Ectodermal cell (in vitro differentiated cells): Measurements from ENCODE around the gene STARD3.

Experiments
- H3K27ac ChIP-seq: 2 replicates; pipeline ENCODE4 v1.7.0; 2013; ENCODE audit warnings: mild to moderate bottlenecking, low read depth, low read length; ENCODE audit not compliant: insufficient read depth, poor library complexity, severe bottlenecking
- H3K27me3 ChIP-seq: 2 replicates; pipeline ENCODE4 v1.7.0; 2013; ENCODE audit warnings: mild to moderate bottlenecking, low read length; ENCODE audit not compliant: insufficient read depth, control insufficient read depth, poor library complexity, severe bottlenecking
- H3K36me3 ChIP-seq: one replicate; pipeline ENCODE4 v1.7.0; 2013; ENCODE audit warnings: low read length; ENCODE audit not compliant: control insufficient read depth, insufficient read depth
- H3K4me1 ChIP-seq: one replicate; pipeline ENCODE4 v1.7.0; 2013; ENCODE audit warnings: low read length; ENCODE audit not compliant: control insufficient read depth, insufficient read depth
- H3K4me3 ChIP-seq: 2 replicates; pipeline ENCODE4 v1.7.0; 2013; ENCODE audit warnings: low read depth, low read length, control low read depth; ENCODE audit not compliant: insufficient read depth
- H3K9me3 ChIP-seq: 2 replicates; pipeline ENCODE4 v1.7.0; 2013; ENCODE audit warnings: mild to moderate bottlenecking, low read length, moderate library complexity; ENCODE audit not compliant: control insufficient read depth
- WGBS, 2 experiments: methylation state at CpG; one replicate each; pipeline ENCODE4 v1.1.7; 2013; ENCODE audit warnings: missing lambda C conversion rate in 2 of 2; 5-methylcytosine and 5-hydroxymethylcytosine counted together

STARD3 gene

GRCh38 chr17:39639566-39640458 is 2.9 kb downstream of the STARD3 start:
- Histone ChIP-seq H3K36me3 (no peaks in the 10 kb centered on the region), H3K9me3 (no peaks in the 10 kb centered on the region), H3K4me3 (no peak overlapping the region), H3K4me1 (peaks cover 37% of the 10 kb centered on the region), H3K27me3 (no peaks in the 10 kb centered on the region), H3K27ac (no peak overlapping the region)
- 73 to 75% methylated on average over 11 of the region's 11 CpGs for WGBS, 2 experiments

GRCh38 chr17:39640591-39641031 is 3.7 kb downstream of the STARD3 start:
- peaks cover 37% of the 10 kb centered on the region for H3K4me1 ChIP-seq
- 75 to 83% methylated on average over 4 of the region's 4 CpGs for WGBS, 2 experiments
- H3K27me3 ChIP-seq, result no peaks in the 10 kb centered on the region
- no peaks in the 10 kb centered on the region for H3K9me3 ChIP-seq
- H3K27ac ChIP-seq, result no peak overlapping the region
- H3K36me3 ChIP-seq, result no peaks in the 10 kb centered on the region
- H3K4me3 ChIP-seq, result no peak overlapping the region

GRCh38 chr17:39641097-39641496 is 4.2 kb downstream of the STARD3 start:
- H3K4me3 ChIP-seq, result no peak overlapping the region

GRCh38 chr17:39641883-39642282 is 4.9 kb downstream of the STARD3 start:
- Histone ChIP-seq H3K27ac (no peak overlapping the region), H3K4me1 (peaks cover 26% of the 10 kb centered on the region), H3K4me3 (no peak overlapping the region), H3K27me3 (no peaks in the 10 kb centered on the region), H3K36me3 (no peaks in the 10 kb centered on the region), H3K9me3 (no peaks in the 10 kb centered on the region)
- WGBS, 2 experiments, result 88 to 92% methylated on average over 7 of the region's 7 CpGs

More at GRCh38 chr17:39641097-39641496, 4.2 kb downstream of the STARD3 start:
- Histone ChIP-seq H3K27ac (no peak overlapping the region), H3K9me3 (no peaks in the 10 kb centered on the region), H3K36me3 (no peaks in the 10 kb centered on the region), H3K4me1 (peaks cover 32% of the 10 kb centered on the region), H3K27me3 (no peaks in the 10 kb centered on the region)
- 94% methylated on average over 4 of the region's 4 CpGs for WGBS, 2 experiments

DNA sequence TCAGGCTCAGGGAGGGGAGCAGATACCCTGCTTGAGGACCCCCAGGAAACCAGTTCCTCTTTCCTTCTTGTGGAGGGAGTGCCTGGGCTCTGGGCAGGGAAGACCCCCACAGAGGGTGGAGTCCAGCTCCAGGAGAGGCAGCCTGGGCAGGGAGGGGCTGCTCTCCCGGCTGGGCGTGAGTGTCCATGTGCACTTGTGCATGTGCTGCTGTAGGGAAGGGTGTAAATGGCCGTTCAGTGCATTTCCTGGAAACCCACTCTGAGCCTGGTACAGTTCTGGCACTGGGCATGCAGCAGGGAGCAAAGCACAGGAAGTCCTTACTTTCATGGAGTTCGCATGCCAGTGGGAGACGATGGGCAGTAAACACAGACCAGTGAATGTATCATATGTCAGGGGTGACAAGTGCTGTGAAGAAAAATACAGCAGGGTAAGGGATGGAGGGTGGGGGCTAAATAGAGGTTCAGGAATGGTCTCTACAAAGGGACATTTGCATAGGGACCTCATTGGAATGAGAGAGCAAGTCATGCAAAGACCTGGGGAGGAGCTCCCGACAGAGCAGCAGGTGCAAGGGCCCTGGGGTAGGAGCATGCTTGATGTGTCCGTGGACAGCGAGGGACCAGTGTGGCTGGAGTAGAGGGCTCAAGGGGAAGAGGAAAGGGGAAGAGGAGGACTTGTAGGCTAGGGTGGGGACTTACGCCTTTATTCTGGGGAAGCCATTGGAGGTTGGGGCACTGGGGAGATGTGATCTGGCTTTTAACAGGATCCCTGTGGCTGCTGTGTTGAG is 5.5 kb downstream of the STARD3 start:
- no peak overlapping the region for H3K4me3 ChIP-seq
- H3K27me3 ChIP-seq, result no peaks in the 10 kb centered on the region
- no peaks in the 10 kb centered on the region for H3K36me3 ChIP-seq
- WGBS, 2 experiments, result 91 to 93% methylated on average over 9 of the region's 9 CpGs
- H3K9me3 ChIP-seq, result no peaks in the 10 kb centered on the region
- H3K27ac ChIP-seq, result no peak overlapping the region
- H3K4me1 ChIP-seq, result peaks cover 26% of the 10 kb centered on the region

- H3K36me3 ChIP-seq, result no peaks in the 10 kb centered on the region
- no peak overlapping the region for H3K4me3 ChIP-seq
- H3K27me3 ChIP-seq, result no peaks in the 10 kb centered on the region
- no peak overlapping the region for H3K27ac ChIP-seq
- 88 to 93% methylated on average over 4 of the region's 4 CpGs for WGBS, 2 experiments
- peaks cover 19% of the 10 kb centered on the region for H3K4me1 ChIP-seq
- no peaks in the 10 kb centered on the region for H3K9me3 ChIP-seq
Measured at GRCh38 chr17:39643271-39643670, 6.3 kb downstream of the STARD3 start.

- Histone ChIP-seq H3K4me1 (peaks cover 15% of the 10 kb centered on the region), H3K27ac (no peak overlapping the region), H3K9me3 (no peaks in the 10 kb centered on the region), H3K36me3 (no peaks in the 10 kb centered on the region), H3K27me3 (no peaks in the 10 kb centered on the region), H3K4me3 (no peak overlapping the region)
- 88% methylated on average over 5 of the region's 5 CpGs for WGBS, 2 experiments
Measured at GRCh38 chr17:39647256-39647655, 10.3 kb downstream of the STARD3 start.

GRCh38 chr17:39648616-39649366 is 11.8 kb downstream of the STARD3 start:
- WGBS, 2 experiments, result 91 to 92% methylated on average over 15 of the region's 15 CpGs
- Histone ChIP-seq H3K27me3 (no peaks in the 10 kb centered on the region), H3K4me1 (peaks cover 30% of the 10 kb centered on the region), H3K27ac (no peak overlapping the region), H3K9me3 (no peaks in the 10 kb centered on the region), H3K36me3 (no peaks in the 10 kb centered on the region), H3K4me3 (no peak overlapping the region)

DNA sequence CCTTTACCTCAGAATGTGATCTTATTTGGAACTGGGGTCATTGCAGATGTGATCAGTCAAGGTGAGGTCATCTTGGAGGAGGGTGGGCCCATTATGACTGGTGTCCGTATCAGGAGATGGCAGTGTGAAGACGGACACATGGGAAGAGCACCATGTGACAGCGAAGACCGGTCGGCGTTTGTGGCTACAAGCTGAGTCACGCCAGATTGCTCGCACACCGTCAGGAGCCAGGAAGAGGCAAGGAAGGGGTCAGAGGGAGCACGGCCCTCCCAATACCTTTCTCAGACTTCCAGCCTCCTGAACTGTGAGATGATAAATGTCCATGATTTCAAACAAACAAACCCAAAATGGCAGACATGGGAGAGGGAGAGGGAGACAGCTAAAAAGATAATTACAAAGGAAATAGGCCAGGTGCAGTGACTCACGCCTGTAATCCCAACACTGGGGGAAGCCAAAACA is 13.2 kb downstream of the STARD3 start:
- WGBS, 2 experiments, result 95 to 96% methylated on average over 11 of the region's 11 CpGs
- Histone ChIP-seq H3K27me3 (no peaks in the 10 kb centered on the region), H3K4me1 (peaks cover 35% of the 10 kb centered on the region), H3K36me3 (no peaks in the 10 kb centered on the region), H3K9me3 (no peaks in the 10 kb centered on the region), H3K4me3 (no peak overlapping the region), H3K27ac (no peak overlapping the region)
